ENCODE measurements around the gene EID1.

DNA sequence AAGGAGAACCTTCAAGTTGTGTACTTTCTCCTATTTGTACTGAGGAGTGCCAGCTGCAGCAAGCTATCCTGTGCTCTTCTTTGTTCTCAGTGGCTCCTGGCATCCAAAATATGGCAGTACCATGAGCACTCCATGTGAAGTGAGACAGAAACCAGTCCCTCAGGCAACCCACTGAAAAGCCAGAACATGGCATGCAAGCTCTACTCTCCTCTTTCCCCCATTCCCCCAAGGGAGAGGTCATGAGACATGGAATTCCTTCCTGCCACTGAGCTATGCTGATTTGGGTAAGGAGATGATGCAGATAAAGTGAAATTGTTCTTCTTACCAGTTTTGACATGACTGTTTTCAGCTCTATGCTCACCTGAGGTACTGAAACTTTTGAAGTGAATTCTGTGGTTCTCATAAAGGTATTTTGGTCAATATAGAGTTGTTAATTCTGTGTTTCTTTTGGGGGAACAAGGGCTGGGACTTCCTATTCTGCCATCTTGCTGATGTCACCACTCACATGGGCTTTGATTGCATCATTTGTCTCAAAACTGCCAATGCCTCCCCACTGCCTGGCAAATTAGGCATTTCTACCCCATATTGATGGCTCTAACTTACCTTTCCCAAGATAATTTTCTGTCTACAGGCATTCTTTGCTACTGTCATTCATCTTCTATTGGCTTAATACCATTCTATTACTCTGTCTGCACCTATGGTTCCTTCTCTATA lies 44.3 kb upstream of the EID1 start:
- TF ChIP-seq POLR2AphosphoS5 (IDR thresholded peaks at IDR 0.05; ENCODE audit: low read depth, low read length), result no peak
- TF ChIP-seq POLR2A (IDR thresholded peaks at IDR 0.05; ENCODE audit: low read depth, low read length), result no peak
- TF ChIP-seq TAF1 (IDR thresholded peaks at IDR 0.05; ENCODE audit: borderline replicate concordance, low read depth, low read length), result no peak
